Measurements from ENCODE around the gene C6.
"Not testable (repeated sequence)": the region's sequence is repeated elsewhere in the genome, so short reads cannot be mapped to it uniquely, and the experiment has no call there.

Gene C6

DNA sequence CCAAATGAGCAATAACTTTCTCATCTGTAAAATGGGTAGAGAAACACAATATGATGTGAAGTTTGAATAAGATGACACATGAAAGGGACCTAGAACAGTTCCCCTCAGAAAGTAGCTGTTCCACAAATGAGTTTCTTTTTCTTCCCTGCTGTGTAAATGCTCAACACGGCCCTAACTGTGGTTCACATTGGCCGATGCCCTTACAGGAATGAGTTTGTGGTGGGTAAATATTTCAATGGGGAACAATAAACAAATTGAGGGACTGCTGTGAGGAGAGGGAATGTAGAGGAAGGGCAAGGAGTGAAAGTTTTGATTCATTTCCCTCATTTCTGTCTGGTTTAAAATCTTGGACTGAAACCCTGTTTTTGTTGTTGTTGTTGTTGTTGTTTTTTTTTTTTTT, 12.8 kb downstream of the C6 start:
- in situ Hi-C loops (cut with MboI; ENCODE audit: low sequenced_read_pairs) = no loop called here

DNA sequence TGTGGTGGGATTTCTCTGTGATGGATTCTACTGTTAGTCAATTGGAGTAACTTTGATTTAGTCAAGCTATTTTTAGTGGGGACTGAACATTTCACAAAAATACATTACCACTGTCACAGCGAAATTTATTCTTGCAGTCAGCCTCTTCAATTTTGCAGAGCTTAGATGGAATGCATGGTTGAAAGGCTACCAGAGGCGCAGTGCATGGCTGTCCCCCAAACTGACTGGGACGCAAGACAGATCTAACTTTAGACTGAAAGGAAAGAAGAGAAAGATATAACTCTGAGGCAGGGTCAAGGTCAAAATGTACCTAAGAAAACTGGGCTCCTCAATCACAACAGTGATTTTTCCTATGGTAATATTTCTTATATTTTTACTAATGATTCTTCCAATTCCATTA, 13.7 kb downstream of the C6 start:
- in situ Hi-C loops (cut with MboI; ENCODE audit: low sequenced_read_pairs) = no loop called here

DNA sequence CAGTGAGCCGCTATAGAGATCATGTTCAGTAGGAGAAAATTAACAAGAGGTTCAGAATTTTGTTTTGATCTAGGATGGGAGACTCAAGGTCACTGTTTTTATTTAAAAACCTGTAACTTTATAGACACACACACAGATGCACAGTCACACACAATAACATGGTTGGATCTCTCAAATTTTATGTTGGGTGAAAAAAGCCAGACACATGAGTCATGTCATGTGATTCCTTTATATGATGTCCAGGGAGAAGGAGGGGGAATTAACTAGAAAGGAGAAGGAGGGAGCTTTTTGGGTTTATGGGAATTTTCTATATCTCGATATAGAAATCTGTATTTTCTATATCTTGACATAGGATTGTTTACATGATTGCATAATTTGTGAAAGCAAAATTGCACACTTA, 17.1 kb downstream of the C6 start:
- in situ Hi-C loops (cut with MboI; ENCODE audit: low sequenced_read_pairs) = no loop called here

DNA sequence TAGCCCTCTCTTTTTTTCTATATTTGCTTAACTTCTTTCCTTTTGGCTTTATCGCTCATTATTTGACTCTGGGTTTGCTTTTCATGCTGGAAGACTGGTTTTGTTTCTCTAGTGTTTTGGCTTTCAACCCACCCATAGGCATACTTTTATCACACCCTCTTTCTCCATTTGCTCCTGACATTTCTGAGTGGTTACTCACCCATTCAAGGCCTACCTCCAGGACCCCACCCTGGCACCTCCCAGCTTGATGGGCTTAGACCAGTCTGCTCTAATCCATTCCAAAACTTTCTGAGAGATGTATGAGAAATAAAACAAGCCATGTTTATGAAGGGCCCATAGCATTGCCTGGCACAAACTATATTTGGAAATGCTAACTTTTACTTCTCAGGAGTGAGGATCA, 18.1 kb downstream of the C6 start:
- in situ Hi-C loops (cut with MboI; ENCODE audit: low sequenced_read_pairs) = no loop called here

DNA sequence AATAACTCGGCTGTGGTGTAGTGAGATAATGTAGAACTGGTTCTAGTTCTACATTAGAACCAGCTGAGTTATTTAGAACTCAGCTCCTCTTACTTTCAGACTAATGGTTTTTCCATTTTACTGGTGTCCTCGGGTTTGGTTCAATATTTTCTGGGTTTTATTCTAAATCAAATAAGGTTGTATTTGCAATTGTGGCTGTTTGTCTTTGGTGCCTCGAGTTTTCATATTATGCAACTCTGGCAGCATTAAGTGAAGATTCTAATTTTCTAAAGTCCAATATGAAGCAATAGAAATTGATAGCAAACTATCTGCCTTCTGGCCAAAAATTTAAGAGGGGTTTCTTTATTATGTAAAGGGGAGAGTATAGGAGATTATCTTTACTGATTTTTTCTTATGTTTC, 19.0 kb downstream of the C6 start:
- in situ Hi-C loops (cut with MboI; ENCODE audit: low sequenced_read_pairs) = no loop called here

DNA sequence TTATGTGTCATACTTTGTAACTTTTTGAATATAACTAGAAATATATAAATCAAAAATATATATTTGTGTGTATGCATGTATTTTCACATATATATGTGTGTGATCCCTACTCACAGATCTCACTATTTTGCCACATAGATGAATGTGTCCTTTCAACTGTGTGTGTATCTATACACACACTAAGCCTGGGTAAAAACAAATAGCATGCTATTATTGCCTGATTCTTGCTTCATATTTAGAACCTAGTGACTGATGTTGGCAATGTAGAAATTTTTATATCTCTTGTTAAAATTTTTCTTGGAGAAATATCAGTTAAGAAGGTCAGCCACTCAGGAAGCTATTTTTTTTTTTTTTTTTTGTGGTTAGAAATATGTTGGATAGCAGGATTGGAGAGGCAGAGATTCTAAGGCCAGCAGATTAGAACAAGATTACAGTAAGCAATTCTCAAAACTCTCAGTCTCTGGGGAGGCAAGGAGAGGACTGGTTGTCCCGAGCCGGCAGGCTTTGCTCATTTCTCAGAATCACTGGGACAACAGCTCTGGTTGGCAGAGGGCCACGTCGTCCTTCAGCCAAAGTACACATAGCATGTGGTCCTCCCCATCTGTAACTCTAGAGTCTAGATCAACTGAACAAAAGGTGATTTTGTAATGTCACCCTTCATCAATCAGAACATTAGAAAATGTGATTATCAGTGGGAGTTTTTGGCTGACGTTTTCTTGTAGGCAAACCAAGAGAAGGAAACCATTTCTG, 19.7 kb downstream of the C6 start:
- in situ Hi-C loops (cut with MboI; ENCODE audit: low sequenced_read_pairs) = no loop called here

DNA sequence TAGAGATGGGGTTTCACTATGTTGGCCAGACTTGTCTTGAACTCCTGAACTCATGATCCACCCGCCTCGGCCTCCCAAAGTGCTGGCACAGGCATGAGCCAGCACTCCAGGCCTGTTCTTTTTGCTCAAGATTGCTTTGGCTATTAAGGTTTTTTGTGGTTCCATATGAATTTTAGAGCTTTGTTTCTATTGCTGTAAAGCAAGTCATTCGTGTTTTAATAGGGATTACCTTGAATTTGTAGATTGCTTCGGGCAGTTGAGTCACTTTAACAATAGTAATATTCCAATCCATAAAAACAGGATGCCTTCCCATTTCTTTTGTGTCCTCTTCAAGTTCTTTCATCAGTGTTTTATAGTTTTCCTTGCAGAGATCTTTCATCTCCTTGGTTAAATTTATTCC, 22.1 kb downstream of the C6 start:
- in situ Hi-C loops (cut with MboI; ENCODE audit: low sequenced_read_pairs) = no loop called here

DNA sequence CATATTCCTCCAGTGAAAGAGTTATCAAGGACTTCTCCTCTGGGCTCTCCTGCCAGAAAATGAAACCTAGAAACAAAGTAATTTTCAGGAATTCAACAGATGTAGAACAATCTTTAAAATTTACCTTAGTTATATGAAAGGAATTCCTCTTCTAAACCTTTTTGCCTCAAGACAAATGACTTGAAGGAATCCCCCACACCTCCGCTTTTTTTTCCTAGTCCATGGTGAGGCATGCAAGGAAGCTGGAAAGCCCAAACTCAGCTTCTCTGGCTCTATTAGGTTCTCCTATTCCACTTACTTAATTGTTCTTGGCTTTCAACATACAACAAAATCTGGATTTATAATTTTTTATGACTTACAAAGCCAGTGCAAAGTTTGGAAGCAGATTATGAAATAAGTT, 27.2 kb downstream of the C6 start:
- in situ Hi-C loops (cut with MboI; ENCODE audit: low sequenced_read_pairs) = no loop called here

DNA sequence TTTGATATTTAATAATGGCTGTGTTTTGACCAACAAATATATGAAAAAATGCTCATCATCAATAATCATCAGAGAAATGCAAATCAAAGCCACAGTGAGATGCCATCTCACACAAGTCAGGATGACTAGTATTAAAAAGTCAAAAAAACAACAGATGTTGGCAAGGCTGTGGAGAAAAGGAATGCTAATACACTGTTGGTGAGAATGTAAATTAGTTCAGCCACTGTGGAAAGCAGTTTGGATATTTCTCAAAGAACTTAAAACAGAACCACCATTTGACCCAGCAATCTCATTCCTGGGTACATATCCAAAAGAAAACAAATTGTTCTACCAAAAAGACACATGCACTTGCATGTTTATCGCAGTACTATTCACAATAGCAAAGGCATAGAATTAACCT, 30.0 kb downstream of the C6 start:
- in situ Hi-C loops (cut with MboI; ENCODE audit: low sequenced_read_pairs) = not testable (repeated sequence)

DNA sequence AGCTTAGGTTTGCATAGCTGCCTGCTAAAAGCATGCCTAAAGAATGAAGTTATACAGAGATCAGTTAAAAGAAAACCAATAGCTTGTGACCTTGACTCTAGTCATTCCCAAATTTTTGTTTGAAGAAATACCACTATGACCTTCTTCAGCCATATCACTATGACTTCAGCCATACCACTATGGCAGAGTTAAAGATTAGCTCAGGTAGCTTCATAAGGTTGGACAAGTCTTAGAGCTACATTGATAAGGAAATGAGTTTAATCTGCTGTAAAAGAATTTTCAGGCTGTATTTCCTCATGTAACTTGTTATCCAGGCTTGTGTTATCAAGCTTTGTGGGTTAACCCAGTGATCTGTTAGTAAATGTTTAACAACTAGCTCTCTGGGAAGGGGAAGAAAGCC, 30.7 kb downstream of the C6 start:
- in situ Hi-C loops (cut with MboI; ENCODE audit: low sequenced_read_pairs) = no loop called here

DNA sequence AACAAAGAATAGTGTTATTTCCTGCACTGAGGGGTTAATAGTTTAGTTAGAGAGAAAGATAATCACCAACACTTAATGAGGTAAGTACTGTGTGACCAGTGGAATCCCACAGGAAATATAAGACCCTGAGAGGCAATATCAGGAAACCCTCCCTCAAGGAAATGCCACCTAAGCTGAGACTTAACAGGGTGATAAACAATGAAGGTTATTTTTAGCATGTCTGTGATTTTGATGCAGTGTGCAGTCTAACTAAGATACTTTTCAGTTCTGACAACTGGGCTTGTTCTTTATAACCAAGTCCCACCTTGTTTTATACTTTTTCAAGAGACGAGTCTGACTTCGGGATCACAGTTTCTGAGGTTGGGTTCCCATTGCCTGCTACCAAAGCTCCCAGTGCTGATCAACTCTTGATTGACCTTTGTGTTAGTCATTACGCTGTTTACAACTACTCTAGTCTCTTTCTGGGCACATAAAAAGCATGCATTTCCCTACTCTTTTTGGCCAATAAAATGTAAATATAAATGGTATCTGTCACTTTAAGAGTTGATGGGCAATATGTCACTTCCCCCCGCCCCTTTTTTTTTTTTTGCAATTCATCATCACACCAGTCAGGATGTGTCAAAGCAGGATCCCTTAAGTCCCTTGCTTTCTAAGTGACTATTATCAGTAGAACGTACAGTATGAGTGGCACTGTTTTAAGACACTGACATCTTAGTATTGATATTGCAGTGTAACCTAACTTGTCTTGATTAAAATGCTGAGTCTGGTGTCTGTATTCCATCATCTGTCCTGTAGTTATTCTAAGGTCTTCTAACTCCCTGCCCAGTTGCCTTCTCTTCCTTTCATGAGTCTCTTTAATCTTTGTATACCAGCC, 31.4 kb downstream of the C6 start:
- in situ Hi-C loops (cut with MboI; ENCODE audit: low sequenced_read_pairs) = no loop called here

DNA sequence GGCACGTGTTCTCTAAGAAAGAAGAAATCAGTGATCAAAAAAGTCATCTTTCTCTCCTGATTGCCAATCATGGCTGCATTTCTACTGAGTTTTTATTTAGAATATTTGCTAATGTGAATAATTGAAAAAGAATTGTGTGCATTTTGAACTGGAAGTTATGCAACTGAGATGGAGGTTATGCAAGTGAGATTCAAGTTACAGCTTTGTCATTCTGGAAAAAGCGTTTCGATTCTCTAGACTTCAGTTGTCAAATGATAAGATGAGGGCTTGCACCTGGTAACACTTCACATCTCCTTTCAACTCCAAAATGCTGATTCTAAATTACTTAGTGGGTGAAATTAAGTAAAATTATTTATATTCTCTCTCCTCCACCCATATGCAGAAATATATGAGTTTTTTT, 36.4 kb downstream of the C6 start:
- in situ Hi-C loops (cut with MboI; ENCODE audit: low sequenced_read_pairs) = no loop called here

DNA sequence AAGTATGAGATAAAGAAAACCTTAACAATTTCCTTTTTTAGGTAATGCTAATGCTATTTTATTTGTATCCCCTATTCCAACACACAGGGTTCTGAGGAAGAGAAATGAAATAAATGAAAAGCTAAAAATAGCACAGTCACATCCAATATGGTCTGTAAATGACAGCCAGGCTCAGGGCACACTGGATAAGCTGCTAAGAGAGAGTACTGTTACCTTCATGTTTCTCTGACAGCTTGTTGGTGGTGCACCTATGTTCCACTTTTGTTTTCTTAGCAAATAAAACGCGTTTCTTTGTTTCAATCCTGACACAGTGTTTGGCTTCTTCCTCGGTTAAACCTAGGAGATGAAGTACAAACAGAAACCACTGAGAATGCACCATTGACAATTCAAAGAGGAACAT, 41.3 kb downstream of the C6 start:
- in situ Hi-C loops (cut with MboI; ENCODE audit: low sequenced_read_pairs) = no loop called here

DNA sequence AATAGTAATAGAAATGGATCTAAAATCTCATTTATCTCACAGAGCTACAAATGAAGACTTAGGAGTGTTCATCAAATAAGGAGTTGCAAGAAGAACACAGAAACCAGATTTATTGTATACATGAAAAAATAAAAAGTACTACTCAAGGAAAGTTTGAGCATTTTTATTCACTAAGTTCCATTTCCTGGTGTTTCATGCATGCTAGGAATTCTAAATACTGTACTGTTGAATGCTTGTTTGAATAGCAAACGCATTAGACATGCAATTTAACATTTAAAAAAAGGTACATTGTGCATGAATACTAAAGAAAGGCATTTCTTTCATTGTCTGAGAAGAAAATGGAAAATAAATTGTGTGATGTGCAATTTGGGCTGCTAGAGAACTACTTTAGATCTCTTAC, 52.1 kb downstream of the C6 start:
- in situ Hi-C loops (cut with MboI; ENCODE audit: low sequenced_read_pairs) = no loop called here

DNA sequence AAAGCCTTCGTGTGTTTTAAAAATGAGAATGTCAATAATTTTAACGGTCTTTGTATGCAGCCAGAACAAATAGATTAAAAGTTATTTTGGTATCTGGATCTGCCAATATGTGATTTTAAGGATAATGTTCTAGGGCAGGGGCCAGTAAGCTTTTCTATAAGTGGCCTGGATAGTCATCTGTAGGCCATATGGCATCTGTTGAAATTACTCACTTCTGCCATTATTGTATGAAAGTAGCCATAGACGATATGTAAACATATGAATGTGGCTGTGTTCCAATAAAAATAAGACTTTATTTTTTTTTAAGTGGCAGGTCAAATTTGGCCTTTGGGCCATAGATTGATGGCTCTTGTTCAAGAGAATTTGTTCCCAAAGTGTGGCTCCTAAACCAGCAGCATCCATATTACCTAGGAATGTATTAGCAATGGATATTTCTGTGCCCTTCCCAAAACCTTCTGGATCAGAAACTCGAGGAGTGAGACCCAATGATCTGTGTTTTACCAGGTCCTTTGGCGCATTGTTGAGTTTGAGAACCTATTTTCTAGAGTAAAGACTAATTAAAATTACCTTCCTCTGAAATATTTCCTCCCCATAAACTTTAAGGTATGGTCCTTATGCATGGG, 55.9 kb downstream of the C6 start:
- in situ Hi-C loops (cut with MboI; ENCODE audit: low sequenced_read_pairs) = no loop called here

DNA sequence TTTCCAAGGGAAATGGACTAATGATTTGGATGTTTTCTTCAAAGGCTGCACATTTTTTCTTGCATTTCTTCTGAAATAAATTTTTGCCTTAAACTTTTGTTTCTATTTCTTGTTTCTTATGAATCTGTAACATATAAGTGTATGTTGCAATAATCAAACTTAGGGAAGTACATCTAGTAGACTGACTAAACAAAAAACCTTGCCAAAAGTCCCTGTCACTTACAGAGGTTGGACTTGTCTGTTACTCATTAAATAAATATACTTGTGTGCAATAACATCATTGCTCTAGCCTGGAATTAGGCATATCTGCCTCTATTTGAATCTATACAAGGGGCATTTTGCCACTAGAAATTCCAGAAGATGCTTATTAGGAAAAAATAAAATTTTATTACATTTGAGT, 56.6 kb downstream of the C6 start:
- in situ Hi-C loops (cut with MboI; ENCODE audit: low sequenced_read_pairs) = no loop called here

DNA sequence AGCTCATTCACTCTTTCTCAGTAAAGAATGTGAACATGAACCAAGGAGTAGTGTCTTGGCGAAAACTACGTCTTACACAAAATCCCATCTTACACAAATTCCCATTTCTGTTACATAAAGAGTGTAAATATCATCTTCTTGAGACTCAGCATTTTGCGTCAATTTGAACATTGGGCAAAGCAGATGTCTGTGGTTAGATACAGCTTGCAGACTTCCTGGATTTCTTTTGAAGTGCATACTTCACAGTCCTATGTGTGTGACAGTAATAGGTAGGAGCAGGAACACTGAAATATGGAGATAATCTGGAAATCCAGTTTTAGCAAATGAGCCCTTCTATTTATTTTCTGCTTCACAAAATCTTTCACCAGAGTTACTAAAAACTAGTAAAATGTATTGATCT, 58.8 kb downstream of the C6 start:
- in situ Hi-C loops (cut with MboI; ENCODE audit: low sequenced_read_pairs) = no loop called here

DNA sequence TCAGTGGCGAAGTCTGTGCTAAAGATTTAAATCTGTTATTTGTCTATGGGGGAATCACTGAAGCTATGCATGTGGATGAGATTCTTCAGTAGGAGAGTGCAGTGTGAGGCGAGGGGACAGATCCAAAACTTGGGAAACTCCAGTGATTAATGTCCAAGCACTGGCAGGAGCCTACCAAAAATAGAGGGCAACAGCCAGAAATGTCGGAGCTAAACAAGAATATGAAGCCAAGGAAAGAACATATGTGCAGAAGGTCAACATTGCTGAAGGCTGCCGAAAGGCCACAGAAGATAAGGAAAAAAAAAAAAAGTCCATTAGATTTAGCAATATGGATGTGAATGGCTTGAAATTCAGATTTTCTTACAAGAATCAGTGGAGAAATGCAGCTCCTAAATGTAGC, 61.8 kb downstream of the C6 start:
- in situ Hi-C loops (cut with MboI; ENCODE audit: low sequenced_read_pairs) = no loop called here

DNA sequence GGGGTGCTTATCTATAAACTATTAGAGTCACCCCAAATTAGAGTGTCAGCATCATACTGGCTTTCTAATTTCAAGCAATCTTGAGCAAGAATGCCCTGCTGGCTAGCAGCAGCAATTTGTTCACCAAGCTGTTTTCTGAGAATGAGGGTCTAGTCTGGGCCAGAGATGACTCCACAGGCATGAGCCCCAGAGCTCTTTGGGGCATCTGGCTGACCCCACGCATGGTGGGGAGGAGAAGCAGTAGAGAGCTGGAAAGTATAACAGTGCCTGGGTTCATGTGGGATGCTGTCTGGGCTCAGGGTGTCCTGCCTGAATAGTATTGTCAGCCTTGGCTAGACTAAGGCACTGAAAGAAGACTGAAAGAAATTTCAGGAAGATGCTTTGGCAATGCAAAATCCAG, 64.9 kb downstream of the C6 start:
- in situ Hi-C loops (cut with MboI; ENCODE audit: low sequenced_read_pairs) = no loop called here

DNA sequence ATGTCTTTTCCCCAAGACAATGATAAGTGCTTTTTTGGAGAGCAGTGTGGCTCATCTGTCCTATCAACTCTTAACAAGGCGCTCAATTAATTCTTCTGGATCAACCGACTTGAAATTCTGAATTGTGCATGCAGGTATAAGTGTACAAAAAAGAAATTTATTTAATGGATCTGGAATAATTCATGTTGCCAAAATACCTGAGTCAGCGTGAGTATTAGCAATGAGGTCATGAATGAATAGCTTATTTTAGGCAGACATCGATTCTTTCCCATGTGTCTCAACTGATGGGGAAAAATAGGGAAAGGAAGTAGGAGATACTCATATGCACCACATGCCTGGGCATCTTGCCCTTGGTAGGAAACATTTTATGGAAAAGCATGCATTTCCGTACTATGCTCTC, 68.0 kb downstream of the C6 start:
- in situ Hi-C loops (cut with MboI; ENCODE audit: low sequenced_read_pairs) = no loop called here

DNA sequence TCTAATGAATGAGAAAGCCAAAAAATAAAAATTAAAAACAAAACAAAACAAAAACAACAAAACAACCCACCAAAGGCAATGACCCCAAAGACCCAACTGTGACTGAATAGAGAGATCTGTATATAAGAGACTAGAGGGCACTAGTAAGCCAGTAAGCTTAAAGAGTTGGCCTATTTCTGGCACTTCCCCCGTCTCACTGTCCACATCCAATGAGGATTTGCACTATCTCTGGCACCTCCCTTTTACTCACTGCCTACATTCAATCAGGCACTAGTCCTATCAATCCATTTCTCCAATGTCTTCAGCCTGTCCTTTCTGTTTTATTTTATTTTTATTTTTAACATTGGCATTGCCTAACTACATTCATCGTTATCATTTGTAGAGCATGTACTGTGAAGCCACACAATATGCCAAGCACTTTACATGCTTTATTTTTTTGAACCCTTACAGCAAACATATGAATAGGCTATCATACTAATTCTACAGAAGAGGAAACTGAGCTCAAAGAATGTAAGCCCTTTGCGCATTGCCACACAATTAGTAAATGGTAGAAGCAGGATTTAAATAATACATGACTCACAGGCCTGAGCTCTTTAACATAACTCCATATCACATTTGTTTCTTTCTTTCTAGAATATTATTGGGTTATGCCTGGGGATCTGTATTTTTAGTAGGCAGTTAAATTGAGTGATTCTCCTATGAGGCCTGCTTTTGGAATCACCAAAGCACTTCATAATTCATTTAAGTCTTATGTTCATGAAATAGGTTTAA, 70.0 kb downstream of the C6 start:
- in situ Hi-C loops (cut with MboI; ENCODE audit: low sequenced_read_pairs) = no loop called here

All from hTERT RPE-1 (cell line).